ENCODE measurements around the gene C2CD5.
"Not testable (repeated sequence)": the region's sequence is repeated elsewhere in the genome, so short reads cannot be mapped to it uniquely, and the experiment has no call there.

C2CD5 gene

DNA sequence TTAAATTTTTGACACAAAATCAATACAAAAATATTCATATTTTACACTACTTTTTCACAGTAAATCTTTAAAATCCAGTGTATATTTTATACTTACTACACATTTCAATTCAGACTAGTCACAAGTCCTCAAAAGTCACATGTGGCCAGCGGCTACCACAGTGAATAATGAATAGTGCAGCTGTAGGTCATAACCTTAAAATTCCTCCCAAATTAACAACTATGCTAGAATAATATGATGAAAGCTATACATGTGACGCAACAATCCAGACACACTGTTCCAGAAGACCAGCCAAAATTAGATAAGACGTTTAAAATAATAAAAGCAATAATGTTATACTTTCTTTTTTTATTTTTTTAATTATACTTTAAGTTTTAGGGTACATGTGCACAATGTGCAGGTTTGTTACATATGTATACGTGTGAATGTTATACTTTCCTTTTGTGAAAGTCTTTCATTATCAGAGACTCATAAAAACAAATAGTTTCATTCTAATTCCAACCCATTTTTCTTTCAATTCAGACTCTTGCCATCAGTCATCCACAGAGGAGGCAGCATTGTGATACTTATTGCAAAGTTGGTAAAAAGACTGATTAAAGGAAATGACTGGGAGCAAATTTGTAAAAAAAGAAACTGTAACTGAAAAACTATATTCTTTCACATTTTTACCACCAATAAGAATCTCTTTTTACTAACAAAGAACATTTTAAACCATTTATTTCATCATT, 67.0 kb downstream of the C2CD5 start:
- H3K4me3 ChIP-seq (ENCODE audit: low read depth, low read length) = no peak overlapping the region

DNA sequence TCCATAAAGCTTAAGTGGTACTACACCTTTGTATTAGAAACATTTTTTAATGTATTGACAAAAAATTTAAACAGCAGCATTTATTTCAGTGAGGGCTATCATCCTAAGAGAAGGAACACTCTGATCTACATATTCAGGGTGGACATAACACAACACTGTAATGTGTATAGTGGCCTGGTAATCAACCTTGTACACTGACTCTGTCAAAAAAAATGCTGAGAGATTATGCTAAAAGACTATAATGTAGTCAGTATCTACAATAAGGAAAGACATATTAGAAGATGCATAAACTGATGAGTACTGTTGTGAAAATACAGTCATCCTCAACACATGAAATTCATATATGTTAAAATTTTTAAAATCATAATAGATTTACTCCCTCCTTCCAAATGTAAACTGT, 68.2 kb downstream of the C2CD5 start:
- H3K4me3 ChIP-seq (ENCODE audit: low read depth, low read length) = no peak overlapping the region

DNA sequence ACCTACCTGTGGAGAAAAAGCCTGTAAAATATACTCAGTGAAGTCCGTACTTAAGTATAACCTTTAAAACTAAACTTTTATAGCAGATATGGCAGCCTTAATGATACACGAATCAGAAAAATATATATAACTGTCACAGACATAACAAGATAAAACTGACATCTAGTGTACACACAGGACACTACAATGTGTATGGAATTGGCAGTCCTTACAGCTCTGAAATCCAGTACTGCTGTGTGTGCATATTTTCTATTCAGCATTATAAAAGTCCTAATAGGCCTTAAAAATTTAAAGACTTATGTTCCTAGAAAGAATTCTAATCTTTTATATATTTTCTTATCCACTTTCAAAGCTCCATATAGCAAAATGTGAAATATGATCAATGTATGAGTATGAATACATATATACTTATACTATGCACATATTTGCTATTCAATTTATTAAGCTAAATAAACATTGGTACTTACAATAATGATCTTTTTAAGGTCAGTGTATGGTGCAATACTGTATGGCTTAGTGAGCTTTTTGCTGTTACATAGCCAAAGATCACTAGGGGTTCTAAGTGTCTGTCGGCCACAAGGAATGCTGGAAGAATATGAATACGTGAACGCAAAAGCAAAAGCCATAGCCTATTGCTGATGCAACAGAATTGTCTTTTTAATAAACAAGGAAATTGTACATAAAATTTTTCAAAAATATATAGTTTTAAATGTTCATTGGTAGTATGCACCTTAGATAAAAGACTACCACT, 69.2 kb downstream of the C2CD5 start:
- no peak overlapping the region for H3K4me3 ChIP-seq (ENCODE audit: low read depth, low read length)

DNA sequence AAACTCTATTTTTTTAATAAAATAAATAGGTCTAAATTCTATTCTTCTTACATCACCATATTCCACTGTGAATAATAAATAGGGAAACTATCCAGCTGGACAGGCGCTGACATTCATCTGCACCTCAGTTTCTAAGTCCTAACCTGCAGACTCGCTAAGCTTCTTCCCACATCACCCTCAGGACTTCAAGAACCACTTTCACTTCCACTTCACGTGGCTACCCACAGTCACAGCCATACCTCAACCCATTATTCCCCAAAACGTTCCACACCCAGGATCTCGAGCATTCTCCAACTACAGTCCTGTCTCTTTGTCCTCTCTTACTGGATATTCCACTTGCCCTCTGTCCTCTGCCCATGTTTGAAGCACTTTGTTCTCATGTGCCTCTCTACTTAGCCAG, 71.1 kb downstream of the C2CD5 start:
- H3K4me3 ChIP-seq (ENCODE audit: low read depth, low read length) = no peak overlapping the region

DNA sequence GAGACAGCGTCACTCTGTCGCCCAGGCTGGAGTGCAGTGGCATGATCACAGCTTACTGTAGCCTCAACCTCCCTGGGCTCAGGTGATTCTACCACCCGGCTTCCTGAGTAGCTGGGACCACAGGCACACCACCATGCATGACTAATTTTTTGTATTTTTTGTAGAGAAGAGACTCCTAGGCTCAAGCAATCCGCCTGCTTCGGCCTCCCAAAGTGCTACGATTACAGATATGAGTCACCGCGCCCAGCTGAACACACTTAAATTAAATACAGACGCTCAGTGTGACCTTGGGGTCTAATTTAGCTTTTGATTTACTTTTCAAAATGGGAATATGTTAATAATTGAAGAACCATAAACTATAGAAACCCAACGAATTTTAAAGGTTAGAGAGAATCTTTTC, 77.2 kb downstream of the C2CD5 start:
- H3K4me3 ChIP-seq (ENCODE audit: low read depth, low read length) = no peak overlapping the region

DNA sequence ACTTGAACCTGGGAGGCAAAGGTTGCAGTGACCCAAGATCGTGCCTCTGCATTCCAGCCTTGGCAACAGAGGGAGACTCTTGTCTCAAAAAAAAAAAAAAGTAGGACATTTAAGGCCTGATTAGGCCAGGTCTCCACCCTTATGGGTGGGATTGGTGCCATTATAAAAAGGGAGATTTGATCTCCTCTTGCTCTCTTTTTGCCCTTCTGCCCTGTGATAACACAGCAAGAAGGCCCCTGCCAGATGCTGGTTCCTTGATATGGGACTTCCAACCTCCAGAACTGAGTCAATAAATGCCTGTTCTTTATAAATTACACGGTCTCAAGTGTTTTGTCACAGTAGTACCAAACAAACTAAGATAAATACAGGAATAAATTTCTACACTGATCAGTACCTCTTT, 81.0 kb downstream of the C2CD5 start:
- H3K4me3 ChIP-seq (ENCODE audit: low read depth, low read length) = no peak overlapping the region

DNA sequence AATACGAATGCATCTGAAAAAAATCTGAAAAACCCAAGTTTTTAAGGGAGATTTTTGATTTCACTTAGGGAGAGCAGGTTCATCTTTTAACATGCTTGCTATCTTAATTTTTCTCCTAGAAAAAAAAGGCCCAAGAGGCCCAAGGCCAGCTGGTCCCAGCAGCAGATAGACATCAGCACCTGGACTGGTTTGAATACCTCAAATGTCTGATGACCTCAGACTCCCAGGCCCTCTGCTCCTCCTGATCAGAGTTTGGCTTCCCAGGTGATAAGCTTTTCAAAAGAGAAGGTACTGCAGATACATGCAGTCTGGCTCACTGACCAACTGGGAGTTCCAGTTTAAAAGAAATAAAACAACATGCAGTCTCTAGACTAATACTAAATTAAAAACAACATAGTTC, 82.6 kb downstream of the C2CD5 start:
- no peak overlapping the region for H3K4me3 ChIP-seq (ENCODE audit: low read depth, low read length)

DNA sequence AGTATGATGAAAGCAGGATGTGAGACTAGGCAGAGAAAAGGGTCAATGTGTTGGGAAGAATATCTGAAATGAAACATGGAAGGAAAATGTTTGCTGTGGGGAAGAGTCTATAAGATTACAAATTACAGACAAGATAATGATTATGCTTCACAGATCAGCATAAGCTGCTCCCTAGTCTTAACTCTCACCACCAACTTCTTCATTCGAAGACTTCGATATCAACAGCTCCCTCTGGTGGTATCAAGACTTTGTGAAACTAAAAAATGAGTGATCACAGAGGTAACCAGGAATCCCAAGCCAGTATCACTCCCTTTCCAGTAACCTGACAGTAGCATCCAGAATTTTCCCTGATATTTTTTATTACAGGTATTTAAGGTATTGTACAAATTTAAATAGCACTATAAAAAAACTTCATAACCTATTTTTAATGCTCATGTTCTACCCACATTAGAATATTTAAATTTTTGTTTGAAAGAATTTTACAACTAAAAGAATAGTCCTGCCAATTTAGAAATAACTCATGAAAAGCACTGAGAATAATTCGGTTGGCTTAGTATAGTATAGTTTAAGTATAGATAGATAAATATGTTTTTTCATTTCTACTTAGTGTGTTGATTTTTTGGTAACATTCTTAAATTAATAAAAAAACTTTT, 84.4 kb downstream of the C2CD5 start:
- H3K4me3 ChIP-seq (ENCODE audit: low read depth, low read length) = no peak overlapping the region

DNA sequence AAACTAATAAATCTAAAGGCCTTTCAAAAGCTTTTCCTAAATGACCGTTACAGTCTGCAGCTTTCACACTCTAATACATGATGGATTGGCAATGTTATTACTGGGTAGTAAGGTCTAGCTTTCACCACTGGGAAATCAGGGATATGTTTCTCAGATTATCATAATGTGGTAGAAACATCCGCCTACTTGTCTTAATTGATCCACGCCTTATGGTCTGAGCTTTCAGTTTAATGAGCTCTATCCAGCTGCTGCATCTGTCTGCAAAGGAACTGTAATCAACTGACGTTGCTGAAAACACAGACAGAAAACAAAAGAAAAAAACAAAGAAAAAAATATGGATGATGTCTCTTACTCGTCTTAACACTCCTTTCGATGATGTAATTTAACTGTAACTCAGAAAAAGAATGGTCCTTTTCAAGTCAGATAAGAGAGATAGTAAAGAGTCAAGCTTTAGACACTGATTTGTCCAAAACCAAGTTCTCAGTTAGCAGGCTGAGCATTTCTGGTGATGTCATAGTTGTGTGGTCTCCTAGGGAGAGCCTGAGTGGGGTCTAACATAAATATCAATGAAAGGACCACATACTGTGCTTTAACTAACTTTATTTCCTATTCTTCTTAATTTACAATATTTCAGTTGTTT, 85.9 kb downstream of the C2CD5 start:
- no peak overlapping the region for H3K4me3 ChIP-seq (ENCODE audit: low read depth, low read length)

DNA sequence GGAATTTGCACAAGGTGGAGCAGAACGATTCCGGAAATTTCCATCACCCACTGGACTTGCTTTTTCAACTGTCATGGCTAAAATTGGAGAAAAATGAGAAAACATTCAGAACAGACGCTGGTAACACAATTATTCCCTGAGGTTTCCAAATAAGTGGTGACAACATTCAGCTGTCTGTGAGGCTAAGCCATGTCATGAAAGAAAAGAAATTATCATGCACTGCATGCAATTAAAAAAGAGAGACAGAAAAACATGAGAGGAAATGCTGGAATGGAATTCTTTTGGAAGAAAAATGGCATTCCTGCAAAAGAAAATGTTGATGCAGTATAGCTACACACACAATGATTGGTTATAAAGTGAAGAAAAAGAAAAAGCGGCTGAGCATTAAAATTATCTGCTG, 87.3 kb downstream of the C2CD5 start:
- H3K4me3 ChIP-seq (ENCODE audit: low read depth, low read length) = no peak overlapping the region

DNA sequence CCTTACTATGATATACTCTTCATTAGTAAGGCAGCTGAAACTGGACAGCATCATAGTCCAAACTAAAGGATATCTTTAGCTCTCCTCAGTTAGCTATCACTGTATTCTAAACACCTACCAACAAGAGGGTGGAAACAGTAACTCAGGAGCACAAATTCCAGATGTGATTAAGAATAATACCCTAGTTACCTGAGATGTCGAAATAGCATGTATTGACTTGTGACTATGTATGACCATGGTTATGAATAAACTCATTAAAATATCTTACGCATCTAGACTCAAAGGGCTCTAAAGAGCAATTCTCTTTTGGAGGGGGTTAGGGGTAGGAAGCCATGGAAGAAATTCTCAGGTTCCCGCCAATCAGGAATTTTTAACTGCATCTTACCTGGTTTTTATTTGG, 90.8 kb downstream of the C2CD5 start:
- no peak overlapping the region for H3K4me3 ChIP-seq (ENCODE audit: low read depth, low read length)

DNA sequence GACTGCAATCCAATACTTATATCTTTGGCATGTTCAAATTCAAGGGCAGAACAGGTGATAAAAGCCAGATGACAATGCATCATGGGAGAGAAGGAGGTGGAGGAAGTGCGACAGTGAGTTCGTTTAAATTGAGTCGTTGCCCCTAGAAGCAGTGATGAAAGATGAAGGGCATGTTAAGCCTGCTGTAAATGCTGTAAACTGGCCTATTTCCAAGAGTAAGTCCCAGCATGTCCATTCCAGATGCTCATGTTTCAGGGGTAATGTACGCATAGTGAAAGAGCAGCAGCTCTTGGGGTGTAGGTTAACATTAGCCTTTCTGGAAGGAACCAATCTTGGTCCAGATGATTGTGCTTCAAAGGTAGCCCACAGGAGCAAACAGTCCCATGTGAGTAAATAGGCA, 97.1 kb downstream of the C2CD5 start:
- H3K4me3 ChIP-seq (ENCODE audit: low read depth, low read length) = no peak overlapping the region

DNA sequence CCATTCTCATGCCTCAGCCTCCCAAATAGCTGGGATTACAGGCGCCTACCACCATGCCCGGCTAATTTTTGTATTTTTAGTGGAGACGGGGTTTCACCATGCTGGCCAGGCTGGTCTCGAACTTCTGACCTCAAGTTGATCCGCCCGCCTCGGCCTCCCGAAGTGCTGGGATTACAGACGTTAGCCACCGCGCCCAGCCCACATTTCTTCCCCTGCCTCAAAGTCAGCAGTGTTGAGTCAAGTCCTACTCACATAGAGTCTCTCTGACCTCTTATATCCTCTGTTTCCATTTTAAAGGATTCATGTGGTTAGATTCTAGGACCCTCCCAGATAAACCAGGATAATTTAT, 100.1 kb downstream of the C2CD5 start:
- H3K4me3 ChIP-seq (ENCODE audit: low read depth, low read length) = not testable (repeated sequence)

DNA sequence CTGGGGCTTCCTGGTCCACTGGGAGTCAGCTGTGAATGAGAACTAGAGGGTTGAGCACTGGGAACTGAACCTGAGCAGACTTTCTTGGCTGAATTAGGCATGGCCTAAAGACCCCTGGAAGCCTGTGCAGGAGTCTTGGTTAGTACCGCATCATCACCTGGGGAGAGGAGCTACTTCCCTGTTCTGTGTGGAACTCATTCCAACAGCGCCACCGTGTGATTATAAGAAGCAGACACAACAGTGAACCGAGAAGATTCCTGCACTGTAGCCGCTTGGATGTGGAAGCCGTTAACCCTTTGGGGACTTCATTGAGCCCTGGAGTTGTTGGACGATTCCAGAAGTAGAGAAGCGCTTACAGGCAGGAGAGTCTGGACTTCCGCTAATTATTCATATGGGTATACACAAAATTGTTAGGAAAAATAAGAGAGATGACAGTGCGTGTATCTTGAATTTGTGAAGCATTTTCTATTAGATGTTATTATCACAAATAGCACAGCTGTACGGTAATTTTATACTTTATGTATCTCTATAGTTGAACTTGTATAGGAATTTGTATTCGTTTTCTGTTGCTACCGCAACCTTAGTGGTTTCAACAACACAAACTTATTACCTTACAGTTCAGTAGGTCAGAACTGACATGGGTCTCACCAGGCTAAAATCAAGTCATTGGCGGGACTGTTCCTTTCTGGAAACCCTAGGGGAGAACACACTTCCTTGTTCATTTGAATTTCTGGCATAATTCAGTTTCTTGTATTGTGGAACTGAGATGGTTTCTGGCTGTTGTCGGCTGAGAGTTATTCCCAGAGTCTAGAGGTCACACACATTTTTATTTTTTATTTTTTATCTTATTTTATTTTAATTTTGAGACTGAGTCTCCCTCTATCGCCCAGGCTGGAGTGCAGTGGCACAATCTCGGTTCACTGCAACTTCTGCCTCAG, 100.7 kb downstream of the C2CD5 start:
- H3K4me3 ChIP-seq (ENCODE audit: low read depth, low read length) = no peak overlapping the region

DNA sequence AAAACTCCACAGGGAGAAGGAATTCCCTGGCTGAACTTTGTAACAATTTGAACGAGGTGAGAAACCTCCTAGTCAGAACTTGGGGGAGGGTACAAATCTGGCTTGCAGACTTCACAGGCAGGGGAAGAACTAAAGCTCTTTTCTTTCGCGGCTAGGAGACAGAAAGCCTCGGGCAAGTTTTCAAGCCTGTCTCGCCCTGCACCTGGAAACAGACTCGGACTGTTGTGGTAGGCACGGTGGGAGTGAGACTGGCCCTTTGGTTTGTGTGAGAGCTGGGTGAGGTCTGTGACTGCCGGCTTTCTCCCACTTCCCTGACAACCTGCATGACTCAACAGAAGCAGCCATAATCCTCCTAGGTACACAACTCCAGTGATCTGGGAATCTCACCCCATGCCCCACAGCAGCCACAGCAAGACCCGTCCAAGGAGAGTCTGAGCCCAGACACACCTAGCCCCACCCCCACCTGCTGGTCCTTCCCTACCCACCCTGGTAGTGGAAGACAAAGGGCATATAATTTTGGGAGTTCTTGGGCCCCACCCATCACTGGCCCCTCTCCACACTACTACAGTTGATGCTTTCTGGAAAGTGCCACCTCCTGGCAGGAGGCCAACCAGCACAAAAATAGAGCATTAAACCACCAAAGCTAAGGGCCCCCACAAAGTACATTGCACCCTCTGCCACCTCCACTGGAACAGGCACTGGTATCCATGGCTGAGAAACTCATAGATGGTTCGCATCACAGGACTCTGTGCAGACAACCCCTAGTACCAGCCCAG, 107.1 kb downstream of the C2CD5 start:
- no peak overlapping the region for H3K4me3 ChIP-seq (ENCODE audit: low read depth, low read length)

DNA sequence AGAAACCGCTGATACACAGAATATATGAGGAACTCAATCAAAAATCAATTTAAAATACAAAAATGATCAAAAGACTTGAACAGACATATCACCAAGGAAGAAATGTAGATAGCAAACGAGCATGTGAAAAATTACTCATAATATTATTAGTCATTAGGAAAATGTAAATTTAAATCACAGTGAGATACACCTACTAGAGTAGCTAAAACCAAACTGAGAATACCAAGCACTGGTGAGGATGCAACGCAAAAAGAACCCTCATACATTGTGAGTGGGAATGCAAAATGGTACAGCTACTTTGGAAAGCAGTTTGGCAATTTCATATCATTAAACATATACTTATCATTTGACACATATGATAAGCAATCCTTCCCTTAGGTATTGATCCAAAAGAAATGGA, 108.8 kb downstream of the C2CD5 start:
- no peak overlapping the region for H3K4me3 ChIP-seq (ENCODE audit: low read depth, low read length)

DNA sequence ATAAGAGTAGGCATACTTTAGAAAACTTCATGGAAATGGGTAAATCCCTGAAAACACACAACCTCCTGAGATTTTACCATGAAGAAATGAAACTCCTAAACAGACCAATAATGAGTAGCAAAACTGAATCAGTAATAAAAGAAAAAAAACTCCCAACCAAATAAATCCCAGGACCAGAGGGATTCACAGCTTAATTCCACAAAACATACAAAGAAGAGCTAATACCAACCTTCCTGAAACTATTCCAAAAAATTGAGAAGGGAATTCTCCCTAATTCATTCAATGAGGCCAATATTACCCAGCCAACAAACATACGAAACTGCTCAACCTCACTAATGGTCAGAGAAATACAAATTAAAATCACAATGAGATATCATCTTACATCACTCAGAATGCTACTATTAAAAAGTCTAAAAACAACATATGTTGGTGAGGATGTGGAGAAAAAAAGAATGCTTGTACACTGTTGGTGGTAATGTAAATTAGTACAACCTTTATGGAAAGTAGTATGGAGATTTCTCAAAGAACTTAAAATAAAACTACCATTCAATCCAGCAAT, 112.6 kb downstream of the C2CD5 start:
- H3K4me3 ChIP-seq (ENCODE audit: low read depth, low read length) = no peak overlapping the region

DNA sequence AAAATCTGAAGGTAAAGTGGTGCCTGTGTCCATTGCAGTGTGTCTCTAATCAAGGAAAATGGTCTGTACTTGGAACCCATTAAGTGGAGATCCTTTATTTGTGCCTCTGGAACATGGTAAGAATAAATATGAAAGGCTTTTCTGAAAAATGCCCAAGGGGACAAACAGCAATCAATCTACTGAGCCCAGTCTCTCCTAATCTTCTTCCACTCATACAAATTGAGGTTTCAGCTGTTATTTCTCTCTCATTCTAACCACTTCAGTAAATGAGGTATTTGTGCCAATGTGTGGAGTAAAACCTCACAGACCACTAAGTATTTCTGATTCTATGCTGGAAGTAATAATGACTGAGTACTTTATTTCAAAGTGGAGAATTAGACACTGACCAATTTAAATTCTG, 127.5 kb downstream of the C2CD5 start:
- H3K4me3 ChIP-seq (ENCODE audit: low read depth, low read length) = no peak overlapping the region
